ENCODE measurements around the gene AGMO.

The AGMO gene

GRCh38 chr7:15459018-15459615 lies 102.7 kb downstream of the AGMO start:
- H2AFZ ChIP-seq (ENCODE audit: low read length), result no peak overlapping the region
- H3K79me2 ChIP-seq (ENCODE audit: low read length), result no peaks in the 10 kb centered on the region
- H3K27ac ChIP-seq (ENCODE audit: low read length), result no peak overlapping the region
- no peak overlapping the region for H3K4me2 ChIP-seq (ENCODE audit: low read depth, low read length)
- H3K9ac ChIP-seq (ENCODE audit: low read length), result no peak overlapping the region
- H3K9me2 ChIP-seq (replicated peaks; ENCODE audit: insufficient read depth, low read length), result no peaks in the 10 kb centered on the region
- no peak for TF ChIP-seq CTCF (IDR thresholded peaks at IDR 0.05; ENCODE audit: low read length)
- TF ChIP-seq EZH2 (optimal IDR thresholded peaks at IDR 0.05; ENCODE audit: low read depth, low read length), result no peak
- TF ChIP-seq EZH2phosphoT487 (IDR thresholded peaks at IDR 0.05; ENCODE audit: low read length), result no peak
- no peaks in the 10 kb centered on the region for H3K36me3 ChIP-seq (replicated peaks; ENCODE audit: insufficient read depth, low read length)
- no peak overlapping the region for H3K4me3 ChIP-seq (ENCODE audit: low read length)
- no peaks in the 10 kb centered on the region for H3F3A ChIP-seq (ENCODE audit: insufficient read depth, low read length)
- DNase-seq, result no peak
- no peaks in the 10 kb centered on the region for H3K9me3 ChIP-seq (replicated peaks; ENCODE audit: insufficient read depth, low read length)
- no peaks in the 10 kb centered on the region for H3K27me3 ChIP-seq (replicated peaks; ENCODE audit: insufficient read depth, low read length)
- H3K4me1 ChIP-seq (ENCODE audit: low read length), result no peaks in the 10 kb centered on the region
- no peaks in the 10 kb centered on the region for H4K20me1 ChIP-seq (ENCODE audit: insufficient read depth, low read length)

- Histone ChIP-seq H3K27ac (ENCODE audit: low read length) (no peak overlapping the region), H3K36me3 (replicated peaks; ENCODE audit: insufficient read depth, low read length) (no peaks in the 10 kb centered on the region), H3K4me2 (ENCODE audit: low read depth, low read length) (no peak overlapping the region), H3K9me3 (replicated peaks; ENCODE audit: insufficient read depth, low read length) (no peaks in the 10 kb centered on the region), H2AFZ (ENCODE audit: low read length) (no peak overlapping the region), H3F3A (ENCODE audit: insufficient read depth, low read length) (no peaks in the 10 kb centered on the region), H3K9me2 (replicated peaks; ENCODE audit: insufficient read depth, low read length) (no peaks in the 10 kb centered on the region), H3K79me2 (ENCODE audit: low read length) (no peaks in the 10 kb centered on the region), H3K9ac (ENCODE audit: low read length) (no peak overlapping the region), H3K4me1 (ENCODE audit: low read length) (no peaks in the 10 kb centered on the region), H3K4me3 (ENCODE audit: low read length) (no peak overlapping the region), H3K27me3 (replicated peaks; ENCODE audit: insufficient read depth, low read length) (no peaks in the 10 kb centered on the region), H4K20me1 (ENCODE audit: insufficient read depth, low read length) (no peaks in the 10 kb centered on the region)
- no peak for DNase-seq
- TF ChIP-seq CTCF (IDR thresholded peaks at IDR 0.05; ENCODE audit: low read length) (no peak), EZH2phosphoT487 (IDR thresholded peaks at IDR 0.05; ENCODE audit: low read length) (no peak), EZH2 (optimal IDR thresholded peaks at IDR 0.05; ENCODE audit: low read depth, low read length) (no peak)
These were observed 103.5 kb downstream of the AGMO start for GRCh38 chr7:15457990-15458955.

- no peak overlapping the region for H3K4me3 ChIP-seq (ENCODE audit: low read length)
- H3K79me2 ChIP-seq (ENCODE audit: low read length), result no peaks in the 10 kb centered on the region
- H3K9ac ChIP-seq (ENCODE audit: low read length), result no peak overlapping the region
- no peaks in the 10 kb centered on the region for H3K9me2 ChIP-seq (replicated peaks; ENCODE audit: insufficient read depth, low read length)
- H3K4me2 ChIP-seq (ENCODE audit: low read depth, low read length), result no peak overlapping the region
- no peaks in the 10 kb centered on the region for H3K36me3 ChIP-seq (replicated peaks; ENCODE audit: insufficient read depth, low read length)
- DNase-seq, result no peak
- H3K9me3 ChIP-seq (replicated peaks; ENCODE audit: insufficient read depth, low read length), result no peaks in the 10 kb centered on the region
- H2AFZ ChIP-seq (ENCODE audit: low read length), result no peak overlapping the region
- H3K27ac ChIP-seq (ENCODE audit: low read length), result no peak overlapping the region
- TF ChIP-seq EZH2phosphoT487 (IDR thresholded peaks at IDR 0.05; ENCODE audit: low read length), result no peak
- TF ChIP-seq EZH2 (optimal IDR thresholded peaks at IDR 0.05; ENCODE audit: low read depth, low read length), result no peak
- no peak for TF ChIP-seq CTCF (IDR thresholded peaks at IDR 0.05; ENCODE audit: low read length)
- H3F3A ChIP-seq (ENCODE audit: insufficient read depth, low read length), result no peaks in the 10 kb centered on the region
- H3K4me1 ChIP-seq (ENCODE audit: low read length), result no peaks in the 10 kb centered on the region
- no peaks in the 10 kb centered on the region for H4K20me1 ChIP-seq (ENCODE audit: insufficient read depth, low read length)
- no peaks in the 10 kb centered on the region for H3K27me3 ChIP-seq (replicated peaks; ENCODE audit: insufficient read depth, low read length)
These were observed 109.1 kb downstream of the AGMO start for GRCh38 chr7:15452670-15453069.
